HEK293 (cell line): Measurements from ENCODE around the gene CRY1.

Source experiments
- ATF2 ChIP-seq: fragments of 450-650 bp; formaldehyde crosslinking; IDR thresholded peaks from 2 replicates; pipeline ENCODE4 v1.5.1; 2016; ENCODE audit warnings: missing biosample characterization, missing genetic modification characterization, low read depth
- CTCF ChIP-seq: fragments of 450-650 bp; formaldehyde crosslinking; IDR thresholded peaks from 2 replicates; pipeline ENCODE4 v1.5.1; 2016; ENCODE audit warnings: missing biosample characterization, missing genetic modification characterization
- KLF16 ChIP-seq: fragments of 450-650 bp; formaldehyde crosslinking; IDR thresholded peaks from 2 replicates; pipeline ENCODE4 v1.5.1; 2017; ENCODE audit warnings: missing biosample characterization, missing genetic modification characterization
- PBX3 ChIP-seq: sonication (generic); formaldehyde crosslinking; IDR thresholded peaks from 2 replicates; pipeline ENCODE4 v1.8.1; 2022; ENCODE audit warnings: mild to moderate bottlenecking, moderate library complexity, missing genetic modification reagents
- PRDM1 ChIP-seq: fragments of 450-650 bp; formaldehyde crosslinking; IDR thresholded peaks from 2 replicates; pipeline ENCODE4; 2016; ENCODE audit warnings: missing biosample characterization, missing genetic modification characterization
- PRDM4 ChIP-seq: fragments of 450-650 bp; formaldehyde crosslinking; IDR thresholded peaks from 2 replicates; pipeline ENCODE4 v1.5.1; 2017; ENCODE audit warnings: missing biosample characterization, missing genetic modification characterization
- REST ChIP-seq: fragments of 450-650 bp; formaldehyde crosslinking; IDR thresholded peaks from 2 replicates; pipeline ENCODE4 v1.5.1; 2016; ENCODE audit warnings: missing biosample characterization, missing genetic modification characterization
- SP2 ChIP-seq: fragments of 450-650 bp; formaldehyde crosslinking; IDR thresholded peaks from 2 replicates; pipeline ENCODE4 v1.5.1; 2016; ENCODE audit warnings: missing biosample characterization, missing genetic modification characterization
- TCF7L2 ChIP-seq: IDR thresholded peaks from 2 replicates; pipeline ENCODE4 v1.6.1; 2011; ENCODE audit warnings: low read depth, mild to moderate bottlenecking, inconsistent platforms, low read length, moderate library complexity, borderline replicate concordance
- ZBTB44 ChIP-seq: fragments of 450-650 bp; IDR thresholded peaks from 2 replicates; pipeline ENCODE4 v1.5.1; 2018; ENCODE audit warnings: missing biosample characterization, mild to moderate bottlenecking, missing genetic modification characterization
- ZBTB48 ChIP-seq: fragments of 450-650 bp; formaldehyde crosslinking; IDR thresholded peaks from 2 replicates; pipeline ENCODE4 v1.5.1; 2016; ENCODE audit warnings: missing biosample characterization, missing genetic modification characterization
- ZNF280D ChIP-seq: fragments of 450-650 bp; formaldehyde crosslinking; IDR thresholded peaks from 2 replicates; pipeline ENCODE4 v1.5.1; 2016; ENCODE audit warnings: missing biosample characterization, missing genetic modification characterization

GRCh38 chr12:106964526-106964925 lies 128.8 kb downstream of the CRY1 start:
- no peak for TF ChIP-seq ZBTB48 (tag by site-specific recombination)
- TF ChIP-seq ZBTB44 (tag by site-specific recombination) = no peak
- TF ChIP-seq ATF2 (tag by site-specific recombination) = no peak
- TF ChIP-seq SP2 = no peak
- no peak for TF ChIP-seq CTCF (tag by site-specific recombination)
- no peak for TF ChIP-seq REST (tag by site-specific recombination)
- no peak for TF ChIP-seq TCF7L2
- no peak for TF ChIP-seq ZNF280D (tag by site-specific recombination)
- TF ChIP-seq PBX3 = no peak
- no peak for TF ChIP-seq PRDM4
- TF ChIP-seq PRDM1 (tag by site-specific recombination) = no peak
- TF ChIP-seq KLF16 (tag by site-specific recombination) = no peak
